CD14-positive monocyte (primary cell): ENCODE results near the gene PTPRR. TPM values are rescaled to one million over a fixed set of nuclear protein-coding genes. Genes with fewer than 3 reads are reported as not detected.

Experiments used
- DNase-seq, 3 donors: peaks; one replicate each; pipeline ENCODE4 v3.0.0-alpha.2; 2011 to 2022
- H2AFZ ChIP-seq: 2 replicates; pipeline ENCODE4 v1.6.0; 2012; ENCODE audit warnings: mild to moderate bottlenecking, low read depth, low read length, inconsistent platforms; ENCODE audit not compliant: insufficient read depth, poor library complexity, severe bottlenecking
- H3K27ac ChIP-seq, 2 donors: 1 replicate in 1 of 2; 2 replicates in 1 of 2; pipeline ENCODE4 v1.5.1; 2012 to 2013; ENCODE audit warnings: low read length in 2 of 2, control low read depth in 1 of 2, inconsistent platforms in 1 of 2, low read depth in 1 of 2, mild to moderate bottlenecking in 1 of 2
- H3K27me3 ChIP-seq, 2 donors: one replicate each; pipeline versions ENCODE4 v1.6.0 to v1.6.1; 2011 to 2013; ENCODE audit warnings: low read length in 2 of 2; ENCODE audit not compliant: control insufficient read depth in 2 of 2, insufficient read depth in 2 of 2
- H3K36me3 ChIP-seq, 2 donors: replicated peaks in 1 of 2; 1 replicate in 1 of 2; 2 replicates in 1 of 2; pipeline versions ENCODE4 v1.5.1 to v1.6.1; 2012 to 2013; ENCODE audit warnings: low read length in 2 of 2, control low read depth in 1 of 2, inconsistent platforms in 1 of 2, mild to moderate bottlenecking in 1 of 2; ENCODE audit not compliant: insufficient read depth in 2 of 2, control insufficient read depth in 1 of 2
- H3K4me1 ChIP-seq, 2 donors: 1 replicate in 1 of 2; 2 replicates in 1 of 2; pipeline versions ENCODE4 v1.5.1 to v1.6.1; 2012 to 2013; ENCODE audit warnings: low read length in 2 of 2, control low read depth in 1 of 2, inconsistent platforms in 1 of 2, mild to moderate bottlenecking in 1 of 2, moderate library complexity in 1 of 2; ENCODE audit not compliant: insufficient read depth in 2 of 2, control insufficient read depth in 1 of 2
- H3K4me2 ChIP-seq: replicated peaks from 2 replicates; pipeline ENCODE3; 2012; ENCODE audit warnings: low read length, moderate library complexity, mild to moderate bottlenecking; ENCODE audit not compliant: poor library complexity, severe bottlenecking; ENCODE audit errors: extremely low read depth
- H3K4me3 ChIP-seq, 3 experiments: fragments of 200-600 bp in 1 of 3; sonication (generic) in 1 of 3; replicated peaks in 1 of 3; 1 replicate in 2 of 3; 2 replicates in 1 of 3; pipeline ENCODE4 v1.5.1; 2011 to 2013; ENCODE audit warnings: low read length in 3 of 3, mild to moderate bottlenecking in 3 of 3, control low read depth in 2 of 3, low read depth in 2 of 3, inconsistent platforms in 1 of 3, moderate library complexity in 1 of 3
- H3K79me2 ChIP-seq: 2 replicates; pipeline ENCODE4 v1.6.0; 2012; ENCODE audit warnings: mild to moderate bottlenecking, control low read depth, inconsistent platforms, low read length, moderate library complexity; ENCODE audit not compliant: insufficient read depth
- H3K9ac ChIP-seq: 2 replicates; pipeline ENCODE4 v1.6.0; 2017; ENCODE audit warnings: low read length, mild to moderate bottlenecking; ENCODE audit not compliant: insufficient read depth, poor library complexity, severe bottlenecking
- H3K9me3 ChIP-seq, 2 donors: replicated peaks in 1 of 2; 1 replicate in 1 of 2; 2 replicates in 1 of 2; pipeline versions ENCODE4 v1.5.1 to v1.6.1; 2012 to 2013; ENCODE audit warnings: low read length in 2 of 2, control low read depth in 1 of 2; ENCODE audit not compliant: control insufficient read depth in 1 of 2, insufficient read depth in 1 of 2
- H4K20me1 ChIP-seq: 2 replicates; pipeline ENCODE4 v1.6.0; 2012; ENCODE audit warnings: mild to moderate bottlenecking, low read length, control low read depth, moderate library complexity; ENCODE audit not compliant: insufficient read depth
- H3K27ac Mint-ChIP-seq, 7 donors: one replicate each; pipeline ENCODE4 v1.8.0; 2020; ENCODE audit warnings: mild to moderate bottlenecking in 7 of 7, mixed read lengths in 7 of 7, moderate library complexity in 6 of 7, inconsistent platforms in 2 of 7
- H3K27me3 Mint-ChIP-seq, 3 donors: one replicate each; pipeline ENCODE4 v1.8.0; 2021 to 2022; ENCODE audit warnings: low read depth in 3 of 3, mild to moderate bottlenecking in 3 of 3, mixed read lengths in 3 of 3, moderate library complexity in 3 of 3, inconsistent platforms in 1 of 3
- H3K36me3 Mint-ChIP-seq, 2 donors: one replicate each; pipeline ENCODE4 v1.8.0; 2020; ENCODE audit warnings: mixed read lengths in 2 of 2, inconsistent platforms in 1 of 2, mild to moderate bottlenecking in 1 of 2
- H3K4me1 Mint-ChIP-seq: one replicate; pipeline ENCODE4 v1.8.0; 2020; ENCODE audit warnings: mild to moderate bottlenecking, mixed read lengths
- H3K4me3 Mint-ChIP-seq, 2 donors: one replicate each; pipeline ENCODE4 v1.8.0; 2020; ENCODE audit warnings: mild to moderate bottlenecking in 2 of 2, mixed read lengths in 2 of 2, moderate library complexity in 1 of 2
- H3K9me3 Mint-ChIP-seq, 7 donors: one replicate each; pipeline ENCODE4 v1.8.0; 2020 to 2022; ENCODE audit warnings: mixed read lengths in 7 of 7, mild to moderate bottlenecking in 6 of 7, moderate library complexity in 6 of 7, inconsistent platforms in 2 of 7
- WGBS: methylation state at CpG from one replicate; pipeline ENCODE4 v1.1.5; 2013; ENCODE audit warnings: missing lambda C conversion rate; ENCODE audit not compliant: insufficient coverage; 5-methylcytosine and 5-hydroxymethylcytosine counted together
- intact Hi-C, 2 donors: fragments of 100-400 bp; cut with micrococcal nuclease; formaldehyde crosslinking; loops; one replicate each; pipeline versions ENCODE4 v1.15.0 to v1.15.1; 2023
- polyA plus RNA-seq, 3 donors: library from polyadenylated mRNA; depleted of rRNA in 1 of 3; unstranded in 2 of 3; stranded (reverse) in 1 of 3; fragments of 300-500 nt in 2 of 3; fragments of >200 nt in 1 of 3; fragmentation: Illumina TruSeq in 2 of 3; gene quantifications; 1 replicate in 2 of 3; 2 replicates in 1 of 3; pipeline ENCODE4 v1.2.3, GENCODE V29; 2012 to 2021
- TF ChIP-seq, protein P1 (sequence below): fragments of 200-600 bp; IDR thresholded peaks from one replicate; pipeline ENCODE4 v1.8.0; 2022; ENCODE audit warnings: antibody characterized with exemption, mild to moderate bottlenecking

The PTPRR gene
- polyA plus RNA-seq, 3 donors, result not detected

DNA sequence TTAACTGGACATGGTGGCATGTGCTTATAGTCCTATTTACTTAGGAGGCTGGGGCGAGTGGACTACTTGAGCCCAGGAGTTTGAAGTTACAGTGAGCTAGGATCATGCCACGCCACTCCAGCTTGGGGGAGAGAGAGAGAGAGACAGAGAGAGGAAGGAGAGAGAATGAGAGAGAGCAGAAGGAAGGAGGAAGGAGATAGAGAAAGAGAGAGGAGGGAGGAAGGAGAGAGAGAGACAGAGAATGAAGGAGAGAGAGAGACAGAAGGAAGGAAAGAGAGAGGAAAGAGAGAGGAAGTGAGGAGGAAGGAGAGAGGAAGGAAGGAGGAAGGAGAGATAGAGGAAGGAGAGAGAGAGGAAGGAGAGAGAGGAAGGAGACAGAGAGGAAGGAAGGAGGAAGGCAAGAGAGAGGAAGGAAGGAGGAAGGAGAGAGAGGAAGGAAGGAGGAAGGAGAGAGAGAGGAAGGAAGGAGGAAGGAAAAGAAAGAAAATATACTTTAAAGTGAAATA is 189.8 kb downstream of the PTPRR start:
- Mint-ChIP-seq H3K4me3 (no peak overlapping the region), H3K27ac (peak overlapping the region in 1 of 7 donors; percentile 2), H3K27me3 (peaks cover 0 to 3% (median 2%) of the 10 kb centered on the region in 3 donors), H3K4me1 (no peaks in the 10 kb centered on the region), H3K36me3 (no peaks in the 10 kb centered on the region), H3K9me3 (peaks cover 0 to 3% (median 2%) of the 10 kb centered on the region in 7 donors)
- WGBS, result 88% methylated on average over 2 of the region's 2 CpGs
- Histone ChIP-seq H3K4me1 (no peaks in the 10 kb centered on the region), H3K27ac (no peak overlapping the region), H3K9ac (no peak overlapping the region), H2AFZ (no peak overlapping the region), H3K27me3 (no peaks in the 10 kb centered on the region), H3K4me3 (no peak overlapping the region), H3K4me2 (no peak overlapping the region), H3K36me3 (no peaks in the 10 kb centered on the region), H3K9me3 (no peaks in the 10 kb centered on the region), H4K20me1 (no peaks in the 10 kb centered on the region), H3K79me2 (no peaks in the 10 kb centered on the region)
- TF ChIP-seq, protein P1, sequence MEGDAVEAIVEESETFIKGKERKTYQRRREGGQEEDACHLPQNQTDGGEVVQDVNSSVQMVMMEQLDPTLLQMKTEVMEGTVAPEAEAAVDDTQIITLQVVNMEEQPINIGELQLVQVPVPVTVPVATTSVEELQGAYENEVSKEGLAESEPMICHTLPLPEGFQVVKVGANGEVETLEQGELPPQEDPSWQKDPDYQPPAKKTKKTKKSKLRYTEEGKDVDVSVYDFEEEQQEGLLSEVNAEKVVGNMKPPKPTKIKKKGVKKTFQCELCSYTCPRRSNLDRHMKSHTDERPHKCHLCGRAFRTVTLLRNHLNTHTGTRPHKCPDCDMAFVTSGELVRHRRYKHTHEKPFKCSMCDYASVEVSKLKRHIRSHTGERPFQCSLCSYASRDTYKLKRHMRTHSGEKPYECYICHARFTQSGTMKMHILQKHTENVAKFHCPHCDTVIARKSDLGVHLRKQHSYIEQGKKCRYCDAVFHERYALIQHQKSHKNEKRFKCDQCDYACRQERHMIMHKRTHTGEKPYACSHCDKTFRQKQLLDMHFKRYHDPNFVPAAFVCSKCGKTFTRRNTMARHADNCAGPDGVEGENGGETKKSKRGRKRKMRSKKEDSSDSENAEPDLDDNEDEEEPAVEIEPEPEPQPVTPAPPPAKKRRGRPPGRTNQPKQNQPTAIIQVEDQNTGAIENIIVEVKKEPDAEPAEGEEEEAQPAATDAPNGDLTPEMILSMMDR, result no peak
- no peak for DNase-seq
- intact Hi-C loops, result loop anchor here in 1 of 2 donors (5.0 kb wide), 1 partner anchor 853 kb away; no protein-coding TSS in a partner anchor

DNA sequence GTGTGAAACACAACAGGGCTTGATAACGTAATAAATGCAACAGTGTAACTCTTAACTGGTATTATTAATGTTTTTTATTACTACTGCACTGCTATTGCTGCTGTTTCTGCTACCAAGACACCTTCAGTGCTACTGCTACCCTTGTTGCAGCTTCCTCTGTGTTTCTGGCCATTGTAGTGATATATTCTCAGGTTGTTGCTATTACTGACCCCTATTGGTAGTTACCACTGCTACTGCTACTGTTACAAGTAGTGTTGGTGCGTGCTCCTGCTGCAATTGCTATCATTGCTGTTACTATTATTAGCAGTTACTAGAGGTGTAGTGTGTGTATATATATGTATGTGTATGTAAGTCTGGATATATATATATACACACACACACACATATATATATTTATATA is 196.1 kb downstream of the PTPRR start:
- H4K20me1 ChIP-seq, result no peaks in the 10 kb centered on the region
- H3K36me3 ChIP-seq, result no peaks in the 10 kb centered on the region
- TF ChIP-seq, protein P1, result no peak
- peaks cover 2 to 6% of the 10 kb centered on the region in 2 donors for H3K27me3 ChIP-seq
- H3K4me3 ChIP-seq, result no peak overlapping the region
- no CpG with 5 or more reads among the region's 2 CpGs for WGBS
- H3K4me1 ChIP-seq, result peaks cover 0 to 5% of the 10 kb centered on the region in 2 donors
- Mint-ChIP-seq H3K4me3 (no peak overlapping the region), H3K27me3 (peaks cover 2 to 8% (median 4%) of the 10 kb centered on the region in 3 donors), H3K27ac (no peak overlapping the region), H3K36me3 (no peaks in the 10 kb centered on the region), H3K9me3 (no peaks in the 10 kb centered on the region), H3K4me1 (peaks cover 4% of the 10 kb centered on the region)
- DNase-seq, result no peak
- H2AFZ ChIP-seq, result no peak overlapping the region
- H3K9me3 ChIP-seq, result no peaks in the 10 kb centered on the region
- no peaks in the 10 kb centered on the region for H3K79me2 ChIP-seq
- H3K9ac ChIP-seq, result no peak overlapping the region
- intact Hi-C loops, result loop anchor here in 1 of 2 donors (5.0 kb wide), 1 partner anchor 842 kb away; no protein-coding TSS in a partner anchor
- no peak overlapping the region for H3K27ac ChIP-seq
- H3K4me2 ChIP-seq, result no peak overlapping the region
